Trophoblast cell (in vitro differentiated cells and primary cell): ENCODE data around the gene KCNK10.

Source experiments
- DNase-seq, 2 donors: peaks; one replicate each; pipeline ENCODE4 v3.0.0-alpha.2; 2016
- H2AFZ ChIP-seq: 2 replicates; pipeline ENCODE4 v1.6.1; 2013; ENCODE audit warnings: low read length, moderate library complexity, mild to moderate bottlenecking; ENCODE audit not compliant: insufficient read depth, poor library complexity
- H2AK5ac ChIP-seq: 2 replicates; pipeline ENCODE4 v1.6.1; 2013; ENCODE audit warnings: mild to moderate bottlenecking, low read length
- H2BK120ac ChIP-seq: 2 replicates; pipeline ENCODE4 v1.6.1; 2013; ENCODE audit warnings: low read length, mild to moderate bottlenecking, moderate library complexity; ENCODE audit not compliant: insufficient read depth, poor library complexity
- H2BK12ac ChIP-seq: 2 replicates; pipeline ENCODE4 v1.6.1; 2013; ENCODE audit warnings: mild to moderate bottlenecking, low read length, moderate library complexity
- H2BK5ac ChIP-seq: 2 replicates; pipeline ENCODE4 v1.6.1; 2013; ENCODE audit warnings: low read length, low read depth, moderate library complexity, mild to moderate bottlenecking; ENCODE audit not compliant: poor library complexity
- H3K14ac ChIP-seq: 2 replicates; pipeline ENCODE4 v1.6.1; 2013; ENCODE audit warnings: mild to moderate bottlenecking, low read length
- H3K18ac ChIP-seq: 2 replicates; pipeline ENCODE4 v1.6.1; 2013; ENCODE audit warnings: mild to moderate bottlenecking, low read length
- H3K23ac ChIP-seq: 2 replicates; pipeline ENCODE4 v1.6.1; 2013; ENCODE audit warnings: low read length
- H3K27ac ChIP-seq: 2 replicates; pipeline ENCODE4 v1.5.1; 2013; ENCODE audit warnings: low read depth, mild to moderate bottlenecking, inconsistent platforms, low read length, moderate library complexity
- H3K27me3 ChIP-seq: 2 replicates; pipeline ENCODE4 v1.6.1; 2013; ENCODE audit warnings: inconsistent platforms, mild to moderate bottlenecking, low read length, moderate library complexity; ENCODE audit not compliant: insufficient read depth
- H3K36me3 ChIP-seq, 2 experiments: 1 replicate in 1 of 2; 2 replicates in 1 of 2; pipeline ENCODE4 v1.6.1; 2013; ENCODE audit warnings: low read length in 2 of 2, mild to moderate bottlenecking in 2 of 2, moderate library complexity in 1 of 2; ENCODE audit not compliant: insufficient read depth in 2 of 2, control insufficient read depth in 1 of 2
- H3K4ac ChIP-seq: 2 replicates; pipeline ENCODE4 v1.6.1; 2013; ENCODE audit warnings: low read depth, mild to moderate bottlenecking, low read length, moderate library complexity
- H3K4me1 ChIP-seq, 2 experiments: 1 replicate in 1 of 2; 2 replicates in 1 of 2; pipeline ENCODE4 v1.6.1; 2013; ENCODE audit warnings: low read length in 2 of 2, mild to moderate bottlenecking in 2 of 2, moderate library complexity in 1 of 2; ENCODE audit not compliant: insufficient read depth in 2 of 2, control insufficient read depth in 1 of 2
- H3K4me2 ChIP-seq: 2 replicates; pipeline ENCODE4 v1.6.1; 2013; ENCODE audit warnings: inconsistent platforms, mild to moderate bottlenecking, low read length, moderate library complexity
- H3K4me3 ChIP-seq: 2 replicates; pipeline ENCODE4 v1.5.1; 2013; ENCODE audit warnings: mild to moderate bottlenecking, low read depth, low read length, inconsistent platforms
- H3K79me1 ChIP-seq: one replicate; pipeline ENCODE4 v1.6.1; 2013; ENCODE audit warnings: low read length
- H3K79me2 ChIP-seq: 2 replicates; pipeline ENCODE4 v1.6.1; 2013; ENCODE audit warnings: low read length, mild to moderate bottlenecking; ENCODE audit not compliant: control insufficient read depth, insufficient read depth, poor library complexity
- H3K9ac ChIP-seq: 2 replicates; pipeline ENCODE4 v1.6.1; 2013; ENCODE audit warnings: mild to moderate bottlenecking, low read length
- H3K9me3 ChIP-seq: 2 replicates; pipeline ENCODE4 v1.6.1; 2013; ENCODE audit warnings: low read depth, mild to moderate bottlenecking, control low read depth, inconsistent platforms, low read length; ENCODE audit not compliant: insufficient read depth
- H4K12ac ChIP-seq: 2 replicates; pipeline ENCODE4 v1.6.1; 2013; ENCODE audit warnings: low read depth, mild to moderate bottlenecking, low read length, moderate library complexity
- H4K8ac ChIP-seq: 2 replicates; pipeline ENCODE4 v1.6.1; 2013; ENCODE audit warnings: low read depth, mild to moderate bottlenecking, low read length, moderate library complexity
- H4K91ac ChIP-seq: one replicate; pipeline ENCODE4 v1.6.1; 2013; ENCODE audit warnings: low read depth, mild to moderate bottlenecking, low read length, moderate library complexity
- WGBS: extraction: QIAGEN DNeasy Blood & Tissue Kit; methylation state at CpG from one replicate; pipeline ENCODE4 v1.1.7; 2013; ENCODE audit warnings: missing lambda C conversion rate; ENCODE audit not compliant: insufficient read length, insufficient coverage; ENCODE audit errors: extremely low coverage; 5-methylcytosine and 5-hydroxymethylcytosine counted together

The KCNK10 gene

DNA sequence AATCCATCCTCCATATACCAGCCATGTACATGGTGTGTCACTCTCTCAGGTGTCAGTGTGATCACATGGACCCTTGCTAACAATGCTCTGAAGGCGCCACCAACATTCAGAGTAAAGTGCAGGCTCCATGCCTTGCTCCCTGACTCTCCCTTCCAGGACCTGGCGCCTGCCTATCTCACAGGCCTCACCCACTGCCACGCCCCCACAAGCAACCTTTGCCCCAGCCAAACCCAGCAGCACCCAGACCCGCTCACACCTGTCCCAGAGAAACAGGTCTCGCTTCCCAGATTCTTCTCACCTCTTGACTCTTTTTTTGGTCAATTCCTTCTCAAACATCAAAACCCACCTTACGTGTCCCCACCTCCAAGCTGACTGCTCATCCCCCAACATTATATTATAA lies 52.3 kb downstream of the KCNK10 start:
- Histone ChIP-seq H3K4me1 (no peaks in the 10 kb centered on the region), H3K9me3 (peaks cover 4% of the 10 kb centered on the region), H2AFZ (no peak overlapping the region), H2AK5ac (no peak overlapping the region), H3K4me3 (no peak overlapping the region), H3K4me2 (no peak overlapping the region), H3K9ac (no peak overlapping the region), H2BK120ac (no peak overlapping the region), H3K23ac (no peak overlapping the region), H3K4ac (no peak overlapping the region), H4K12ac (no peak overlapping the region), H3K27me3 (no peaks in the 10 kb centered on the region), H3K27ac (no peak overlapping the region), H4K91ac (no peak overlapping the region), H2BK12ac (no peak overlapping the region), H3K18ac (no peak overlapping the region), H3K79me1 (no peaks in the 10 kb centered on the region), H3K79me2 (no peaks in the 10 kb centered on the region), H3K36me3 (no peaks in the 10 kb centered on the region), H4K8ac (no peak overlapping the region), H3K14ac (no peak overlapping the region), H2BK5ac (no peak overlapping the region)
- WGBS = no CpG with 5 or more reads among the region's 6 CpGs
- DNase-seq = no peak

DNA sequence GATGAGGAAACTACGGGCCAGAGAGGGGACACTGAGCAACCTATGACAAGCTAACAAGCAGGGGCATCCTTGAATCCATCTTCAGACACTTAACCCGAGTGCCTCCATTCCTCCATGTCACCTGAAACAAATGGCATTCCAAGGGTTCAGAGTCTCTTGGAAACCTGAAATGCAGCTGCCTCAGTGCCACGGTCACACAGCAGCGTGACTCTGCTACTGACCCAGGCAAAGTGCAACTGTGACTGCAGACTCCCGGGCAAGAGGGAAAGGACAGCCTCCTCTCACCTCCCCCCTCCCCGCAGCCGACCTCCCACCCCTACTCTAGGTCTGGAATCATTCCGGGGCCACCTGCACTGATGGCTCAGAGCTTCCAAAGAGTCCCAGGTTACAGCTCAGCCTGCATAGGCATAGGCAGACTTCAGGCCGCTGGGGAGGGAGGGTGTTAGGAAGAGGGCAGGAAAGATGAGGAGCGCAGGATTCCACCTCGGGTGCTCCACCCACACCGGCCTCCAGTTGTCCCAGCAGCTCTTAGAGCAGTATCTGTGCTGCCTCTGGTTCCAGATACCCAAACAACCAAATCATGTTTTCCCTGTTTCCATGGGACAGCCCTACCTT lies 53.2 kb downstream of the KCNK10 start:
- no peak overlapping the region for H2AFZ ChIP-seq
- H3K9me3 ChIP-seq = peaks cover 4% of the 10 kb centered on the region
- no peaks in the 10 kb centered on the region for H3K4me1 ChIP-seq
- no peak for DNase-seq
- H3K27ac ChIP-seq = no peak overlapping the region
- H3K4me2 ChIP-seq = no peak overlapping the region
- whole genome bisulfite sequencing = no CpG with 5 or more reads among the region's 12 CpGs
- no peak overlapping the region for H4K8ac ChIP-seq
- no peak overlapping the region for H3K4ac ChIP-seq
- no peak overlapping the region for H2BK5ac ChIP-seq
- H2BK120ac ChIP-seq = no peak overlapping the region
- H3K18ac ChIP-seq = no peak overlapping the region
- H3K23ac ChIP-seq = no peak overlapping the region
- no peaks in the 10 kb centered on the region for H3K79me2 ChIP-seq
- H4K12ac ChIP-seq = no peak overlapping the region
- H3K14ac ChIP-seq = no peak overlapping the region
- no peaks in the 10 kb centered on the region for H3K79me1 ChIP-seq
- H3K36me3 ChIP-seq = no peaks in the 10 kb centered on the region
- H4K91ac ChIP-seq = no peak overlapping the region
- no peak overlapping the region for H3K9ac ChIP-seq
- no peak overlapping the region for H3K4me3 ChIP-seq
- H2AK5ac ChIP-seq = no peak overlapping the region
- no peak overlapping the region for H2BK12ac ChIP-seq
- no peaks in the 10 kb centered on the region for H3K27me3 ChIP-seq

DNA sequence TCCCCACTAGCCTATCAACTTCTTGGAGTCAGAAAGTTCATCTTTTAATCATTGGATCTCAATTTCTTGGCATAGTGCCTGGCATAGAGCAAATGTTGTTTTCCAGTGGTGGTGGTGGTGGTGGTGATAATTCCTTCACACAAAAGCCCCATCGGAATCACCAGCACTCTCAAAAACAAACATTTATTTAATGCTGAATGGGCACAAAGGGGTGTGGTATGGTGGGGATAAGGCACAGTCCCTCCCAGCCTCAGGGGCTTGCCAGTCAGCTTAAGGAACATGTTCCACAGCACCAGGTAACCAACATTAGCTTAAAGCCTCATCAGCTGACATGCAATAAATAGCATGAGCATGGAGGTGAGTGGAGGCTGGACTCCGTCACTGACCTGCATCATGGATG lies 56.6 kb downstream of the KCNK10 start:
- Histone ChIP-seq H3K4me2 (no peak overlapping the region), H3K4me3 (no peak overlapping the region), H3K9me3 (peaks cover 4% of the 10 kb centered on the region), H3K23ac (no peak overlapping the region), H3K79me1 (no peaks in the 10 kb centered on the region), H3K36me3 (no peaks in the 10 kb centered on the region), H3K14ac (no peak overlapping the region), H4K8ac (no peak overlapping the region), H3K4me1 (no peaks in the 10 kb centered on the region), H2BK120ac (no peak overlapping the region), H3K18ac (no peak overlapping the region), H3K4ac (no peak overlapping the region), H3K9ac (no peak overlapping the region), H4K91ac (no peak overlapping the region), H4K12ac (no peak overlapping the region), H3K79me2 (no peaks in the 10 kb centered on the region), H2BK12ac (no peak overlapping the region), H2BK5ac (no peak overlapping the region), H3K27ac (no peak overlapping the region), H2AFZ (no peak overlapping the region), H2AK5ac (no peak overlapping the region), H3K27me3 (no peaks in the 10 kb centered on the region)
- no peak for DNase-seq
- WGBS = no CpG with 5 or more reads among the region's 2 CpGs

DNA sequence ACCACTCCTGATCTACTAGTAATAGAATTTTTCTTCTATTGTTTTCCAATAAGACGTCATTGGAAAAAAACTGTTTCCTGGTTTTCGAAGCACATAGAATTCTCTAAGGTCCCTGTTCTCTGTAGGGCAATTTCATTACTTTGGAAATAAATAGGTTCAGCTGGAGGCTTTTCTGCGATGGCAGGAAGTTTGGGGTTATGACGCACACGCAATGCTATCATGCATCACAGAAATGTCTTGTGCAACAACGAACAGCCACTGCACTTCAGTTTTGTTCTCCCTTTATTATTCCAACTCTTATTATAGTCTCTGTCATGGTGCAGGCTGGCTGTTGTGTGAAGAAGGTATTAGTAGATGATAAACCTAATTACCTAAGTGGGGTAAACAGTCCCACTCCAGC lies 59.0 kb downstream of the KCNK10 start:
- Histone ChIP-seq H3K79me2 (no peaks in the 10 kb centered on the region), H3K23ac (no peak overlapping the region), H3K18ac (no peak overlapping the region), H2BK120ac (no peak overlapping the region), H3K36me3 (no peaks in the 10 kb centered on the region), H3K9me3 (peaks cover 4% of the 10 kb centered on the region), H2BK5ac (no peak overlapping the region), H3K4ac (no peak overlapping the region), H4K91ac (no peak overlapping the region), H4K12ac (no peak overlapping the region), H3K27me3 (no peaks in the 10 kb centered on the region), H2AK5ac (no peak overlapping the region), H3K14ac (no peak overlapping the region), H3K9ac (no peak overlapping the region), H3K4me2 (no peak overlapping the region), H3K79me1 (no peaks in the 10 kb centered on the region), H3K4me1 (no peaks in the 10 kb centered on the region), H3K4me3 (no peak overlapping the region), H3K27ac (no peak overlapping the region), H2BK12ac (no peak overlapping the region), H2AFZ (no peak overlapping the region), H4K8ac (no peak overlapping the region)
- no CpG with 5 or more reads among the region's 6 CpGs for WGBS
- DNase-seq = no peak
